Measurements from ENCODE around the gene MTURN. TPM values are rescaled to one million over a fixed set of nuclear protein-coding genes. Genes with fewer than 3 reads are reported as not detected.
"Not testable (repeated sequence)": the region's sequence is repeated elsewhere in the genome, so short reads cannot be mapped to it uniquely, and the experiment has no call there.

Gene MTURN
- total RNA-seq, 2 donors from 2014 or later: 25.8 to 27.3 TPM

DNA sequence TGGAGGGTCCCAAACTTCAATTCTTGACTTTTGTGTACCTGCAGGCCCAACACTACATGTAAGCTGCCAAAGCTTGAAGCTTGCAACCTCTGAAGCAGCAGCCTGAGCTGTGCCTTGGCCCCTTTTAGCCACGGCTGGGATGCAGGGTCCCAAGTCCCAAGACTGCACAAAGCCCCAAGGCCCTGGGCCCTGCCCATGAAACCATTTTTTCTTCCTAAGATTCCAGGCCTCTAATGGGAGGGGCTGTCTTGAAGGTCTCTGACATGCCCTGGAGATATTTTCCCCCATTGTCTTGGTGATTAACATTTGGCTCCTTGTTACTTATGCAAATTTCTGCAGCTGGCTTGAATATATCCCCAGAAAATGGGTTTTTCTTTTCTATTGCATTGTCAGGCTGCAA is 52.7 kb downstream of the MTURN start:
- ATAC-seq: no peak
- intact Hi-C loops (cut with DNase I): no loop called here
- DNase-seq: no peak

DNA sequence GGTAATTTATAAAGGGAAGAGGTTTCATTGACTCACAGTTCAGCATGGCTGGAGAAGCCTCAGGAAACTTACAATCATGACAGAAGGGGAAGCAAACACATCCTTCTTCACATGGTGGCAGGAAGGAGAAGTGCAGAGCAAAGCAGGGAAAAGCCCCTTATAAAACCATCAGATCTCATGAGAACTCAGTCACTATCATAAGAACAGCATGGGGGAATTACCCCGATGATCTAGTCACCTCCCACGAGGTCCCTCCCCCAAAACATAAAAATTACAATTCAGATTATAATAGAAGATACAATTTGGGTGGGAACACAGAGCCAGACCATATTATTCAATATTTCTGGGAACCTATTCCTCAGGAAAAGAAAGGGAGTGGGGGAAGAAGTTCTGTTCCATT is 53.6 kb downstream of the MTURN start:
- DNase-seq; intact Hi-C loops (cut with DNase I); ATAC-seq: not testable (repeated sequence)

DNA sequence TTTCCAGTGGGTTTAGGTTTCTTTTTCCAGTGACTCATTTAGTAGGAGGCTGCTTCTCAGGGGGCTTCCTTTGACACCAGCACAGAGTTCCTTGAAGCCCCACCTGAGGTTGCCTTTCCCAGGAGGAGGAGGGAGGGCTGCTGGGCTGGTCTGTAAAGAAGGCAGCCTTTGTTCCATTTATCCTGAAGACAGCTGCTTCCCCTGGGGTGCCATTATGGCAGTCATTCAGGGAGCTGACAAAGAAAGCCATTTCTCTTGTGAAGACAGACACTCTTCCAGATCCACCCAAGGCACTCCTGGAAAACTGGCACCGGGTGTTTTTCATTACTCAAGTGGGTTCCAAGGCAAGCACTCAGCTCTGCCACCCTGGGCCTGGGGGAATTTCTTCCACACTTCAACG is 54.0 kb downstream of the MTURN start:
- intact Hi-C loops (cut with DNase I): no loop called here
- no peak for ATAC-seq

DNA sequence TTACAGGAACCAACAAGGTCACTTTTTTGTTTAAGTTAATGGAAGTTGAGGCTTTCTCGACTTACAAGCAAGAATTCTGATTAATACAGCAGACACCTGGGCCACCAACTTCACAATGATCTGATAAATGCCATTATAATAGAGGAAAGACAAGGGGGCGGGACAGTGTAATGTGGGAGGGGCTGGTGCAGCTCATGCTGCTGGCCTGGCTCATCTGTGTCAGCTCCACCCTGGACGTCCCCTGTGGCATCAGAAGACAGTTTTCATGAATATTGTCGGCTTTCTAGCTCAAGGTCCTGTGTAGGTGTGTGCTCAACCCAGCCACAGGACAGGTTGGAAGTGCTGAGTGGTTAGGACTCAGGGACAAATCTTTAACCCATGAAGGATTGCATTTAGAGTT is 57.0 kb downstream of the MTURN start:
- no peak for ATAC-seq
- DNase-seq: no peak
- intact Hi-C loops (cut with DNase I): no loop called here

More for the DNA sequence above, 54.0 kb downstream of the MTURN start:
- DNase-seq: no peak

DNA sequence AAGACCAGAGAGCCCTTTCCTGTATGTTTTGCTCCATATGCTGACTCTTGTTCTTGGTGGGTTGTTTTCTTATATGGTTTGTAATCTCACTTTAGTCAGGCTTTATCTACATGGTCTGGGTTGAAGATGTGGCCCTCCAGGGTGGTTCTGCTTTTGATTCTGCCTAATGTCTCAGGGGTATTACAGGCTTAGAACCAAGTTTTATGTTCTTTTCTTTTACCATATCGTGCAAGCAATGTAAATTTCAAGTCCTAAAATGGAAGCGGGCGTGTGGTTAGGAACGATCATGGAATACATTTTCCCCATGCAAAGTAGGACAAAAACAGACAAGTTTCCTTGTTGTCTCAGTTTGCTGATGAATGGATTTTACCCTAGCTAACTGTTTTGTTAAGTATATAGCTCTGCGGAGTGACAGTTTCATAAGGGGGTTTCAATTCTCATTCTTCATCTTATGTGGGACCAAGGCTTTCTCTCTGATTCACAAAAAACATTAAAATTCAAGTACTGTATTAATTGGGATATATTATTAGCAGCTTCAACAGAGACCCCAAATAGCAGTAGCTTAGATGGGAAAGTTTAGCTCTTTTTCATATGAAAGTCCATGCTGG is 58.7 kb downstream of the MTURN start:
- intact Hi-C loops (cut with DNase I): no loop called here
- no peak for ATAC-seq
- DNase-seq: no peak

DNA sequence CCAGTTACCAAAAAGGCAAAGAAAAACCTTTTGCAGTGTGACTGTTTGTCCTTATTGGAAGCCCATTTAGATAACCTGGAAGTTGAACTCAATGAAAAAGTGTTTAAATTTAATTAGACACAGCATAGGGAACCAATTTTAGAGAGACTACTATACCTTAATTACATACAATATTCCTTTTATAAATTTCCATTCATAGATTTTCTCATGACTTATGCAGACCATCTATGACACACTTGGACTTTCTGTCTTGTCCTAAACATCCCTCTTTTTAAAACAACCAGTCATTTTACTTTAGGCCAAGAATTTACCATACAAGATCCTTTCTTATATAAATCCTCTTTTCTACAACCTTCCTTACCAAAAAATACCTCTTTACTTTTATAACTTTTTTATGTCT is 61.6 kb downstream of the MTURN start:
- intact Hi-C loops (cut with DNase I): no loop called here
- ATAC-seq (no peak), DNase-seq (no peak)

DNA sequence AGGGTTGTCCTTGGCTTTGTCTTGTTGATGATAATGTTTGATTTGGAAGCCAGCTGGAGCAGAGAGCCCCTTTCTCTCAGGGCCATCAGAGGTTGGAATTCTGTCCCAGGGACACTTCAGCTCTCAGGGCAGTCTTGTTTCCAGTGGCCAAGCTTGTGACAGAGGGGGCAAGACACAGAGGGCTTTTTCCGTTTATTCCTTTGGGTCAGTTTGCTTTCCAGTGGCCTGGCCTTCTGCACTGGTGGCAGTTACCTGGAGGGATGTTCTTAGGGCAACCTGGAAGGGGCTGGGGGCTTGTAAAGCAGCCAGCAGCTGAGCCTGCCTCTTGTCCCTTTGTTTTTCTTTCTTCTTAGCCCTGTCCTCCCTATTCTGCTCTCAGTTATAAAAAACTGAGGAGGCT is 62.7 kb downstream of the MTURN start:
- intact Hi-C loops (cut with DNase I): no loop called here
- ATAC-seq: no peak
- no peak for DNase-seq

DNA sequence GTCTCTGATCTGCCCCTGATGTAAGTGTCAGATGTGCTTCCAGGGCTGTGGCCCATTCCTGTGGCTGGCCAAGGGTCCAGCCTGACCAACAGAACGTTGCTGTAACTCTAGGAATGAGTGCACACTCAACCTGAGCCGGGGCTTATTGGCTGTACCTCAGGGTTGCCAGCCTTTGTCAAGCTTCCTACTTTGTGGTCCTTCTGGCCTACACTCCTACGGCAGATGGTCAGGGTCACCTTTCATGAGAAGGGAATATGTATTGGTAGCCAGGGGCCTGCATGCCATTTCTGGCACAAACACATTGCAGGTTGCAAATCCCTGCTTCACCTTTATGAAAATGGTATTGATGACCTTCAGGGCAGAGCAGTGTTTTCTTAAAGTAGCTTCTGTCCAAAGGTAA is 64.5 kb downstream of the MTURN start:
- intact Hi-C loops (cut with DNase I): no loop called here
- no peak for DNase-seq
- no peak for ATAC-seq

DNA sequence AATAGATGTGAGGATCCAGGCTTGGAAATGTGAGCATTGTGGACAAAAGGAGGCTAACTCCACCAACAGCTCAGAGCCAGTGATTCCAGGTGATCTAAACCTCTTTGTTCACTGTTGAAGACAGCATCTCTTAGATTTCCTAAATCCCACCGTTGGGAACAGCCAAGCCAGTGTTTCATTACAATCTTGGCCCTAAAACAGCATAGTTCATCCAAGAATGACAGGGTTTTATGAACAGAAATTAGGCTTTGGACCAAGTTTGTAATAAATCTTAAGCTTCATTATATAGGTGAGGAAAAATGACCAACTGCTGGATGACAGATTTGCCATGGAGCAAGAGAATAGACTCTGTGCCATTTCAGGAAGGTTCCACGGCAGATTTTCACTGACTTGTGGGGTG is 65.8 kb downstream of the MTURN start:
- no peak for ATAC-seq
- intact Hi-C loops (cut with DNase I): no loop called here
- no peak for DNase-seq

DNA sequence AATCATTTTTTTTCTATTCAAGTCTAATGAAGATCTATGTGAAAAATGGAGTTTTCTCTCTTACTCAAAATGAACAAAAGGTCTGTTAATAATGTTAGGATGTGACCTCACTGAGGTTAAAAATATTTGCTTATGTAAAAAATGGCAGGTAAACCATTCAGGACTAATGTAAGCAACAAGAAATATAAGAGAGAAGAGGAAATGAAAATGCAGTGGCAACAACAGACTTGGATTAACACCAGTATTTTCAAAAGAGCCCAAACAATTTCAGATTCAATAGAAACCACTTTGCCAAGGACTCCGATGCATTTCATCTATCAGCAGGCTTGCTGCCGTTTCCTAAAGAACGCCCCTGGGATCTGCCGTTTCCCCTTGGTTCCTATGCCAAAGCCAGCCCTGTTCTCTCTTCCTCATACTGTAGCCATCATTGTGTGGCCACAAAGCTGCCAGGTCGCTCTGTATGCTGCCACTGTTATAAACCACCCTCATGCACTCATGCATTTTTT is 66.4 kb downstream of the MTURN start:
- intact Hi-C loops (cut with DNase I): no loop called here
- no peak for DNase-seq
- peak; percentile 35 to 67 for ATAC-seq

DNA sequence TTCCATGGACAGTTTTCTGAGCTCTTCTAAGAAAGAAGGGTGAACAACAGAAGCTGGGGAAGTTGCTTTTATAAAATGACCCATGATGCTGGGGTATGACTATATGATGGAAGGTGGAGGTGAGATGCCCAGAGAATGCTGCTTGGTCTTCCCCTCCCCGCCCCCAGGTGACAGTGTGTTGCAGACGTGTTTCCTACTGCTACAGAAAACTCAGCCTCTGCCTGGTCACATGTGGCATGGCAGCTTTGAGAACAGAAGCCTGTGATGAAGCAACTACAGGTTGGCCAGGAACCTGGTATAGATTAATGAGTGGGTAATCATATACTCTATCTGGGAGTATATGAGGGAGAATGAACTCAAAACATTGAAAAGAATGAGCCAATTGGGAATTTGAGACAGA is 67.1 kb downstream of the MTURN start:
- intact Hi-C loops (cut with DNase I): no loop called here
- ATAC-seq (no peak), DNase-seq (no peak)

DNA sequence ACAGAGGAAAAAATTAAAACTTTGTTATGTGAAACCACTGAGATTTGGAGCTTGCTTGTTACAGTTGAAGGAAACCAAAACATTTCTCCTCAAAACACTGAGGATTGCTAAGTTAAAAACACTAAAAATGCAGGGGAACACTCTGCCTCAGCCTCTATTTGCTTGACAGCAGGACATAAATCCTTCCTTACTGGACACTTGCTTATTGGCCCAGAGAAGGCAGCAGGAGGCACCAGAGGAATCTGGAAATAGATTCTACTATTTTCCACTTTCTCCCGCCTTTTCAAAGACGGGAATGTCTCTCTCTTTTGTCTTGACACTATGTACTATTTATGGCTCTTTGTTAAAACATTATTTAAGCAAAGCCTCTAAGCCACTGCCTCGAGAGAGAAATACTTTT is 67.9 kb downstream of the MTURN start:
- no peak for DNase-seq
- no peak for ATAC-seq
- intact Hi-C loops (cut with DNase I): no loop called here

DNA sequence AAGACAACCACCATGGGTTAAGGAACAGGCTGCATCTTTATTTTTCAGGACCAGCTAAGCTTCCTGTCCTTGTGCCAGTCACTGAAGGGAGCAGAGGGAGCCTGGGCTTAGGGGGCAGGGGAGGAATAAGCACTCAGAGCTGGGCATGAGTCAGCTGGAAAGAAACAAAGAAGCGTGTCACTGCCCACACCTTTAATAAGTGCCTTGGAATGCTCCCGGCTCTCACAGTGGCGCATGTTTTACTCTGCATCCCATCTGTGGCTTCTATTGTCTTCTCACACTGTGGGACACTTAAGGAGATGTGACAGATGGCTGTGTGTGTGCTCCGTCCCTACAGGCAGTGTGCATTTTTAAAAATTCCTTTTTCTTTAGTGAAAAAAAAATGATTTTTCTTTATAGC is 71.7 kb downstream of the MTURN start:
- intact Hi-C loops (cut with DNase I): no loop called here
- DNase-seq (no peak), ATAC-seq (peak in 1 of 2 donors; percentile 44)

DNA sequence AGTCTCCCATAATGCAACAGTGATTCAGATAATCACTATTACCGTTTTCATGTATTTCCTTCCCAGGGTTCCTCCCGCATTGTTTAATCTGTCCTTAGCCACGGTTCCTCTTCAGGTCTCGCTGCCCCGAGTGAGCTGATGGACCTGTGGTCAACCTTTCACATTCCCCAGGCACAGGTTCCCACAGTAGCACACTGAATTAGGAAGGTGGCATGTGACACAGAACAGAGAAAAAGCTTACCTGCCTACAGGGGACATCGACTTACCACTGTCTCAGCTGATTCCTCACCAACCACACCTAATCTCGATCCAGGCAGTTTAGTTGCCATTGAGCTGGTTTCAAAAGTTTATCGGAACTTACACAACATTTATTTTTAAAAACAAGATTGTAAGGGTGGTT is 72.2 kb downstream of the MTURN start:
- ATAC-seq: no peak
- DNase-seq: no peak
- intact Hi-C loops (cut with DNase I): no loop called here

DNA sequence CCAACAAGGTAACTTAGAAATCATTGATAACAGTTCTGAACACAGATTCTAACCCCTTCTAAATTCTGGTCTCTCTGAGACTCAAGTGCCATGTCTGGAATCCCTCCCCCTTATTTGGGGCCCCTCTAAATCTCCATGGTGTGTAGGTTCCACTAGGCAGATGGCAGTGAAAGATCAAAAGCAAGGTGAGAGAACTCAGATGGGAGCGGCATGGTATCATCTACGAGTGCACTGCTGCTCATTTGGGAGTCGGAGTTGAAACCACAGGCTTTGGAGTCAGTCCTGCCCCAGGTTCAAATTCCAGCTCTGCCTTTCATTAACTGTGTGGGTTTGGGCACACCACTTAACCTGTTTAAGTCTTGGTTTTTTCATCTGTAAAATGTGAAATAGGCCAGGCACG is 72.6 kb downstream of the MTURN start:
- intact Hi-C loops (cut with DNase I): no loop called here
- DNase-seq (no peak), ATAC-seq (no peak)

DNA sequence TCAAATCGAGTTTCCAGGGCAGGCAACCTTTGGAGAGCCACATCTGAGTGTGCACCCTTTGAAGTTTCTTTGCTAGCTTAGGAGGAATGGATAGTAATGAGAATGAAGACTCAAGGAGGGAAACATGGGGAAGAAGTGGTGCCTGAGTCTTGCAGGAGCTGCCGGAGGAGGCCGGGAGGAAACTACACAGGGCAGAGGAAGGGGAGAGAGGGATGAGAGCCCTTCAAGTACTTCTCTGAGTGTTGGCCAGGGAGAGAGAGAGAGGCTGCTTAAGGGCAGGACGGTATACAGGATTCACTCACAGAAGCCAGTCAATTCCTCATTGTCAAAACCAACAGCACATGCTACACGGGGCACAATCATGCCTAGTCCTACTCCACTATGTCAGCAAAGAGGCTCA is 75.2 kb downstream of the MTURN start:
- intact Hi-C loops (cut with DNase I): no loop called here
- DNase-seq (no peak), ATAC-seq (no peak)

Other genes with a start within 250 kb of the MTURN start
- 10 to 100 TPM; 22.9 to 32.1 TPM for gene SCRN1, start 145.2 kb upstream of the MTURN start, total RNA-seq
- 10 to 100 TPM; 14.3 to 17.6 TPM for gene FKBP14, start 108.3 kb upstream of the MTURN start, total RNA-seq
- gene PLEKHA8, start 106.6 kb upstream of the MTURN start, total RNA-seq: 1 to 10 TPM; 4.5 to 5.3 TPM
- gene ZNRF2, start 149.6 kb downstream of the MTURN start, total RNA-seq: 10 to 100 TPM in 1 of 2 donors, 1 to 10 TPM in 1; 7.7 to 10.2 TPM

Measured in left cardiac atrium (tissue), 4 donors.